Measurements from ENCODE around the gene MAML2.

GRCh38 chr11:96026310-96026709, 316.7 kb downstream of the MAML2 start:
- TF ChIP-seq EZH2 (IDR thresholded peaks at IDR 0.05; ENCODE audit: borderline replicate concordance): no peak
- TF ChIP-seq CTCF (IDR thresholded peaks at IDR 0.05; ENCODE audit: poor library complexity): no peak

All from hepatocyte (in vitro differentiated cells).